H1 (cell line): Measurements from ENCODE around the gene MAGI3. TPM values are rescaled to one million over a fixed set of nuclear protein-coding genes. Genes with fewer than 3 reads are reported as not detected.

Experiments used
- CTCF ChIA-PET: fragments of 300-600 bp; sonication (Branson Sonifier 250); formaldehyde crosslinking; loops from one replicate; lab custom pipeline; 2021; ENCODE audit not compliant: partially characterized antibody; lab: Charles Lee
- POLR2A ChIA-PET: fragments of 300-600 bp; sonication (Branson Sonifier 250); formaldehyde crosslinking; loops from one replicate; lab custom pipeline; 2021; ENCODE audit warnings: inconsistent platforms; ENCODE audit not compliant: partially characterized antibody; lab: Charles Lee
- DNase-seq, 2 experiments: peaks; one replicate each; pipeline versions ENCODE4 v3.0.0 to v3.0.0-alpha.2; 2010 to 2022; ENCODE audit warnings: low spot score in 2 of 2, low read depth in 1 of 2, mixed read lengths in 1 of 2
- FAIRE-seq: peaks from 2 replicates; lab custom pipeline; 2011; peaks lifted over from hg19 to GRCh38; lab: Jason Lieb, UNC
- H2AFZ ChIP-seq: 2 replicates; pipeline ENCODE4 v1.8.1; 2012; ENCODE audit warnings: low read length, inconsistent platforms
- H2AK5ac ChIP-seq: 2 replicates; pipeline ENCODE4 v1.6.1; 2013; ENCODE audit warnings: low read depth, low read length
- H2BK120ac ChIP-seq: replicated peaks from 2 replicates; pipeline ENCODE3; 2013; ENCODE audit warnings: low read depth, low read length, inconsistent platforms
- H2BK12ac ChIP-seq: 2 replicates; pipeline ENCODE4 v1.6.1; 2013; ENCODE audit warnings: low read depth, low read length
- H2BK15ac ChIP-seq: 2 replicates; pipeline ENCODE4 v1.6.1; 2013; ENCODE audit warnings: low read length
- H2BK20ac ChIP-seq: 2 replicates; pipeline ENCODE4 v1.6.1; 2013; ENCODE audit warnings: low read length
- H2BK5ac ChIP-seq: 2 replicates; pipeline ENCODE4 v1.6.1; 2013; ENCODE audit warnings: low read depth, low read length
- H3K14ac ChIP-seq: 2 replicates; pipeline ENCODE4 v1.6.1; 2013; ENCODE audit warnings: inconsistent platforms; ENCODE audit not compliant: insufficient read length
- H3K18ac ChIP-seq: 2 replicates; pipeline ENCODE4 v1.6.1; 2013; ENCODE audit warnings: low read length; ENCODE audit errors: extremely low read depth
- H3K23ac ChIP-seq: 2 replicates; pipeline ENCODE4 v1.6.1; 2013; ENCODE audit warnings: inconsistent platforms; ENCODE audit not compliant: insufficient read length
- H3K23me2 ChIP-seq: 2 replicates; pipeline ENCODE4 v1.6.1; 2013; ENCODE audit warnings: low read depth, low read length
- H3K27ac ChIP-seq: 2 replicates; pipeline ENCODE4 v1.6.1; 2011; ENCODE audit warnings: low read depth, low read length, inconsistent platforms
- H3K27me3 ChIP-seq, 4 experiments: replicated peaks in 1 of 4; 1 replicate in 1 of 4; 2 replicates in 3 of 4; pipeline versions ENCODE4 v1.6.1 to v1.8.1; 2011 to 2013; ENCODE audit warnings: low read length in 3 of 4, mild to moderate bottlenecking in 3 of 4, inconsistent platforms in 2 of 4, mixed read lengths in 2 of 4, moderate library complexity in 1 of 4; ENCODE audit not compliant: control insufficient read depth in 3 of 4, insufficient read depth in 3 of 4; ENCODE audit errors: extremely low read depth in 1 of 4
- H3K36me3 ChIP-seq, 4 experiments: 2 replicates each; pipeline versions ENCODE4 v1.6.1 to v1.8.1; 2011 to 2013; ENCODE audit warnings: mild to moderate bottlenecking in 4 of 4, low read length in 3 of 4, moderate library complexity in 2 of 4, control low read depth in 1 of 4, inconsistent platforms in 1 of 4; ENCODE audit not compliant: insufficient read depth in 4 of 4, control insufficient read depth in 2 of 4
- H3K4ac ChIP-seq: replicated peaks from 2 replicates; pipeline ENCODE3; 2013; ENCODE audit warnings: low read length, low read depth, mixed read lengths, inconsistent platforms; ENCODE audit not compliant: insufficient read length
- H3K4me1 ChIP-seq, 4 experiments: replicated peaks in 1 of 4; 1 replicate in 1 of 4; 2 replicates in 3 of 4; pipeline versions ENCODE4 v1.6.1 to v1.8.1; 2011 to 2013; ENCODE audit warnings: low read length in 3 of 4, inconsistent platforms in 2 of 4, mixed read lengths in 1 of 4; ENCODE audit not compliant: insufficient read depth in 4 of 4, control insufficient read depth in 3 of 4
- H3K4me2 ChIP-seq, 2 experiments: 2 replicates each; pipeline versions ENCODE4 v1.6.1 to v1.8.1; 2011 to 2013; ENCODE audit warnings: low read depth in 2 of 2, low read length in 2 of 2, control low read depth in 1 of 2, inconsistent platforms in 1 of 2, mild to moderate bottlenecking in 1 of 2; ENCODE audit not compliant: insufficient read depth in 1 of 2
- H3K4me3 ChIP-seq, 4 experiments: fragments of 200-600, 300-600 bp in 1 of 4; sonication (generic), shearing (Covaris generic), sonication (Bioruptor Twin) in 1 of 4; 2 replicates each; pipeline versions ENCODE4 v1.5.1 to v1.8.1; 2011 to 2016; ENCODE audit warnings: low read length in 4 of 4, low read depth in 3 of 4, control low read depth in 2 of 4, inconsistent platforms in 2 of 4, mild to moderate bottlenecking in 2 of 4, mixed read lengths in 1 of 4, moderate library complexity in 1 of 4; ENCODE audit not compliant: insufficient read depth in 2 of 4; ENCODE audit errors: extremely low read depth in 1 of 4
- H3K56ac ChIP-seq: replicated peaks from 2 replicates; pipeline ENCODE3; 2013; ENCODE audit warnings: low read depth, mild to moderate bottlenecking, mixed read lengths, low read length, inconsistent platforms; ENCODE audit not compliant: insufficient read length
- H3K79me1 ChIP-seq: 2 replicates; pipeline ENCODE4 v1.6.1; 2013; ENCODE audit warnings: low read depth, low read length, control low read depth
- H3K79me2 ChIP-seq, 2 experiments: 2 replicates each; pipeline versions ENCODE4 v1.6.1 to v1.8.1; 2012 to 2013; ENCODE audit warnings: low read length in 2 of 2, mild to moderate bottlenecking in 2 of 2, inconsistent platforms in 1 of 2; ENCODE audit not compliant: insufficient read depth in 2 of 2, control insufficient read depth in 1 of 2
- H3K9ac ChIP-seq, 4 experiments: replicated peaks in 1 of 4; 1 replicate in 1 of 4; 2 replicates in 3 of 4; pipeline versions ENCODE4 v1.6.1 to v1.8.1; 2011 to 2013; ENCODE audit warnings: low read depth in 3 of 4, low read length in 3 of 4, control low read depth in 2 of 4, mild to moderate bottlenecking in 2 of 4, moderate library complexity in 2 of 4, inconsistent platforms in 1 of 4; ENCODE audit errors: extremely low read depth in 1 of 4
- H3K9me3 ChIP-seq, 2 experiments: 2 replicates each; pipeline versions ENCODE4 v1.6.1 to v1.8.1; 2012 to 2013; ENCODE audit warnings: mild to moderate bottlenecking in 2 of 2, moderate library complexity in 2 of 2, control low read depth in 1 of 2, inconsistent platforms in 1 of 2, low read depth in 1 of 2, low read length in 1 of 2, mixed read lengths in 1 of 2; ENCODE audit not compliant: insufficient read depth in 2 of 2
- H4K20me1 ChIP-seq, 2 experiments: replicated peaks in 1 of 2; 2 replicates each; pipeline versions ENCODE3 to v1.8.1; 2011 to 2013; ENCODE audit warnings: inconsistent platforms in 2 of 2, low read length in 2 of 2, mild to moderate bottlenecking in 1 of 2; ENCODE audit not compliant: insufficient read depth in 2 of 2, control insufficient read depth in 1 of 2
- H4K5ac ChIP-seq: 2 replicates; pipeline ENCODE4 v1.6.1; 2013; ENCODE audit warnings: low read length, low read depth, mixed read lengths, inconsistent platforms; ENCODE audit not compliant: insufficient read length
- H4K8ac ChIP-seq: 2 replicates; pipeline ENCODE4 v1.8.0; 2013; ENCODE audit warnings: mild to moderate bottlenecking, moderate library complexity, low read length, inconsistent platforms; ENCODE audit not compliant: insufficient read depth; ENCODE audit errors: extremely low read depth
- H4K91ac ChIP-seq: replicated peaks from 2 replicates; pipeline ENCODE3; 2013; ENCODE audit warnings: low read length, mixed read lengths, inconsistent platforms; ENCODE audit not compliant: insufficient read length
- ATF3 ChIP-seq: IDR thresholded peaks from 2 replicates; pipeline ENCODE4 v1.6.1; 2011; ENCODE audit warnings: low read depth, mild to moderate bottlenecking, low read length; ENCODE audit not compliant: insufficient read depth
- BRCA1 ChIP-seq: IDR thresholded peaks from 2 replicates; pipeline ENCODE4 v1.6.1; 2012; ENCODE audit warnings: low read depth, low read length, improper control_type of control experiment
- JUND ChIP-seq: IDR thresholded peaks from 2 replicates; pipeline ENCODE4 v1.6.1; 2011; ENCODE audit warnings: mild to moderate bottlenecking, improper control_type of control experiment, low read length
- SP4 ChIP-seq: IDR thresholded peaks from 2 replicates; pipeline ENCODE4 v1.6.1; 2012; ENCODE audit warnings: low read length, inconsistent platforms
- SRF ChIP-seq: IDR thresholded peaks from 2 replicates; pipeline ENCODE4 v1.6.1; 2011; ENCODE audit warnings: mild to moderate bottlenecking, low read depth, low read length, moderate library complexity
- WGBS, 2 experiments: shearing (Covaris generic) in 1 of 2; methylation state at CpG; one replicate each; pipeline versions ENCODE4 v1.1.6 to v1.1.7; 2013 to 2015; ENCODE audit warnings: low lambda C conversion rate in 2 of 2, mixed read lengths in 2 of 2, inconsistent platforms in 1 of 2, low coverage in 1 of 2, missing lambda C conversion rate in 1 of 2; ENCODE audit not compliant: insufficient replicate concordance in 2 of 2, insufficient coverage in 1 of 2, insufficient read length in 1 of 2; ENCODE audit errors: extremely low coverage in 1 of 2, missing lambda C conversion rate in 1 of 2; 5-methylcytosine and 5-hydroxymethylcytosine counted together
- polyA plus RNA-seq, 7 experiments: library from polyadenylated mRNA; depleted of rRNA in 3 of 7; stranded (reverse) in 5 of 7; unstranded in 2 of 7; fragments of >200 nt in 5 of 7; fragments of 200-250 nt in 2 of 7; gene quantifications; 1 replicate in 5 of 7; 2 replicates in 1 of 7; 4 replicates in 1 of 7; pipeline versions ENCODE4 v1.2.1 to v1.2.3, GENCODE V29; 2011 to 2013; ENCODE audit warnings: missing spikeins in 2 of 7, mixed read lengths in 2 of 7
- total RNA-seq: library from RNA; stranded (reverse); fragmentation: NEBNext Ultra II Directional; extraction: Animal tissue kit (Norgen Biotek cat#: 25700); gene quantifications from 2 replicates; pipeline ENCODE4 v1.2.1, GENCODE V29; 2021

The MAGI3 gene
- total and polyA plus RNA-seq, 2 of the 8 experiments (the other 6 are each of a cell fraction or from before 2014, with no cell fraction given): 2.3 to 7.8 TPM

DNA sequence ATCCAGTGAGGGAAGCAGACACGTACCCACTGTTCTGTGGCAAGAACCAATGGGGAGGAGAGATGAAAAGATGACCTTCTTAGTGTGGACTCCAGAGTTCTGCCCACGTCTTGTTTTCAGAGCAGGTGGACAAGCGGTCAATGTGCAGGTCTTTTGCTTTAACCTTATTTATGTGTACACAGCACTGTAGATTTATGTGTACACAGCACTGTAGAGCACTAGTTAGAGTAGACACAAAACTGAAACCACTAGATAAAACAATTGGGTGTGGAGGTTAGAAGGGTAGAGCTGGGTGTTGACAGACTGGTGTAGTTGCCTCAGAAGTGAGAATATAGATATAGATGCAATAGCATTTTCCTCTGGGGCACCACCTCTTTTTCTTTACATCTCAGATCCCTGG, 150.0 kb downstream of the MAGI3 start:
- no peaks in the 10 kb centered on the region for H3K79me1 ChIP-seq
- H3K23me2 ChIP-seq: no peaks in the 10 kb centered on the region
- H3K18ac ChIP-seq: no peak overlapping the region
- H3K9ac ChIP-seq: no peak overlapping the region
- H4K91ac ChIP-seq: no peak overlapping the region
- no peaks in the 10 kb centered on the region for H3K36me3 ChIP-seq
- peaks cover 0 to 2% of the 10 kb centered on the region in 2 experiments; a peak in 1 of 4 replicates for H3K79me2 ChIP-seq
- no peak overlapping the region for H3K27ac ChIP-seq
- no peak for TF ChIP-seq SP4
- no peak for TF ChIP-seq JUND
- no peak for TF ChIP-seq BRCA1
- TF ChIP-seq SRF: no peak
- TF ChIP-seq ATF3: no peak
- no peak overlapping the region for H4K8ac ChIP-seq
- POLR2A ChIA-PET: no interaction called here
- H3K23ac ChIP-seq: no peak overlapping the region
- H2BK12ac ChIP-seq: no peak overlapping the region
- no peak overlapping the region for H2AK5ac ChIP-seq
- FAIRE-seq: no peak
- H3K4me3 ChIP-seq: no peak overlapping the region
- no peak overlapping the region for H2BK5ac ChIP-seq
- no peak for DNase-seq
- no peaks in the 10 kb centered on the region for H3K27me3 ChIP-seq
- no peaks in the 10 kb centered on the region for H3K9me3 ChIP-seq
- H3K4ac ChIP-seq: no peak overlapping the region
- H2BK15ac ChIP-seq: no peak overlapping the region
- no peaks in the 10 kb centered on the region for H3K4me1 ChIP-seq
- H3K56ac ChIP-seq: no peak overlapping the region
- no peak overlapping the region for H4K5ac ChIP-seq
- H3K14ac ChIP-seq: no peak overlapping the region
- H2AFZ ChIP-seq: no peak overlapping the region
- H4K20me1 ChIP-seq: no peaks in the 10 kb centered on the region
- H2BK120ac ChIP-seq: no peak overlapping the region
- no peak overlapping the region for H3K4me2 ChIP-seq
- CTCF ChIA-PET: no interaction called here
- WGBS, 2 experiments: 94% methylated on average over 3 of the region's 3 CpGs; no CpG with 5 or more reads in 1 of the 2 experiments
- no peak overlapping the region for H2BK20ac ChIP-seq
